Mononuclear cell (primary cell): ENCODE results near the gene KDM2A. TPM values are rescaled to one million over a fixed set of nuclear protein-coding genes. Genes with fewer than 3 reads are reported as not detected.
A peak's percentile ranks its signal among the peaks of the same experiment; 100 is the strongest.

ENCODE experiments used
- H3K27me3 ChIP-seq: 2 replicates; pipeline ENCODE4 v1.6.0; 2011; ENCODE audit warnings: low read length, control low read depth; ENCODE audit not compliant: insufficient read depth
- H3K4me1 ChIP-seq: 2 replicates; pipeline ENCODE4 v1.5.1; 2011; ENCODE audit warnings: mild to moderate bottlenecking, low read length, control low read depth; ENCODE audit not compliant: insufficient read depth
- H3K4me3 ChIP-seq: 2 replicates; pipeline ENCODE4 v1.5.1; 2011; ENCODE audit warnings: mild to moderate bottlenecking, low read length, moderate library complexity
- H3K9me3 ChIP-seq: 2 replicates; pipeline ENCODE4 v1.5.1; 2011; ENCODE audit warnings: low read depth, mild to moderate bottlenecking, control low read depth, low read length
- total RNA-seq: library from RNA; depleted of rRNA; stranded (reverse); fragments of >200 nt; gene quantifications from one replicate; pipeline ENCODE4 v1.2.3, GENCODE V29; 2012

Gene KDM2A
- total RNA-seq, 1 donor = 197 TPM

GRCh38 chr11:67290801-67291200 lies 171.7 kb downstream of the KDM2A start:
- no peaks in the 10 kb centered on the region for H3K27me3 ChIP-seq
- peaks cover 76% of the 10 kb centered on the region for H3K4me1 ChIP-seq
- no peak overlapping the region for H3K4me3 ChIP-seq
- peaks cover 4% of the 10 kb centered on the region for H3K9me3 ChIP-seq

- no peaks in the 10 kb centered on the region for H3K27me3 ChIP-seq
- no peak overlapping the region for H3K4me3 ChIP-seq
- H3K4me1 ChIP-seq = peaks cover 67% of the 10 kb centered on the region
- peaks cover 8% of the 10 kb centered on the region for H3K9me3 ChIP-seq
Observed at GRCh38 chr11:67291481-67292381, 172.7 kb downstream of the KDM2A start.

GRCh38 chr11:67292671-67293070 lies 173.6 kb downstream of the KDM2A start:
- no peak overlapping the region for H3K4me3 ChIP-seq
- peaks cover 8% of the 10 kb centered on the region for H3K9me3 ChIP-seq
- no peaks in the 10 kb centered on the region for H3K27me3 ChIP-seq
- H3K4me1 ChIP-seq = peaks cover 58% of the 10 kb centered on the region

- H3K9me3 ChIP-seq = peaks cover 8% of the 10 kb centered on the region
- H3K4me3 ChIP-seq = no peak overlapping the region
- H3K27me3 ChIP-seq = no peaks in the 10 kb centered on the region
- peaks cover 55% of the 10 kb centered on the region for H3K4me1 ChIP-seq
Observed at GRCh38 chr11:67293090-67293489, 174.0 kb downstream of the KDM2A start.

GRCh38 chr11:67295846-67296245 lies 176.8 kb downstream of the KDM2A start:
- Histone ChIP-seq H3K27me3 (no peaks in the 10 kb centered on the region), H3K4me1 (peaks cover 49% of the 10 kb centered on the region), H3K4me3 (no peak overlapping the region), H3K9me3 (peaks cover 8% of the 10 kb centered on the region)

GRCh38 chr11:67298786-67299185 lies 179.7 kb downstream of the KDM2A start:
- Histone ChIP-seq H3K4me3 (no peak overlapping the region), H3K4me1 (peaks cover 47% of the 10 kb centered on the region), H3K27me3 (no peaks in the 10 kb centered on the region), H3K9me3 (peaks cover 8% of the 10 kb centered on the region)

GRCh38 chr11:67299471-67300191 lies 180.6 kb downstream of the KDM2A start:
- Histone ChIP-seq H3K27me3 (no peaks in the 10 kb centered on the region), H3K4me1 (peaks cover 49% of the 10 kb centered on the region), H3K4me3 (no peak overlapping the region), H3K9me3 (peaks cover 8% of the 10 kb centered on the region)

GRCh38 chr11:67300256-67300755 lies 181.2 kb downstream of the KDM2A start:
- no peak overlapping the region for H3K4me3 ChIP-seq

GRCh38 chr11:67300756-67301312 lies 181.8 kb downstream of the KDM2A start:
- no peaks in the 10 kb centered on the region for H3K27me3 ChIP-seq
- no peak overlapping the region for H3K4me3 ChIP-seq
- peaks cover 4% of the 10 kb centered on the region for H3K9me3 ChIP-seq
- peaks cover 52% of the 10 kb centered on the region for H3K4me1 ChIP-seq

More at GRCh38 chr11:67300256-67300755, 181.2 kb downstream of the KDM2A start:
- no peaks in the 10 kb centered on the region for H3K27me3 ChIP-seq
- peaks cover 8% of the 10 kb centered on the region for H3K9me3 ChIP-seq
- H3K4me1 ChIP-seq = peaks cover 52% of the 10 kb centered on the region

- H3K4me3 ChIP-seq = no peak overlapping the region
- H3K4me1 ChIP-seq = peaks cover 52% of the 10 kb centered on the region
- H3K9me3 ChIP-seq = no peaks in the 10 kb centered on the region
- H3K27me3 ChIP-seq = no peaks in the 10 kb centered on the region
Observed at GRCh38 chr11:67301313-67301921, 182.4 kb downstream of the KDM2A start.

- no peak overlapping the region for H3K4me3 ChIP-seq
- H3K9me3 ChIP-seq = no peaks in the 10 kb centered on the region
- H3K4me1 ChIP-seq = peaks cover 52% of the 10 kb centered on the region
- no peaks in the 10 kb centered on the region for H3K27me3 ChIP-seq
Observed at GRCh38 chr11:67301951-67302516, 183.0 kb downstream of the KDM2A start.

GRCh38 chr11:67302571-67303131 lies 183.6 kb downstream of the KDM2A start:
- H3K4me3 ChIP-seq = peak overlapping the region; percentile 56
- H3K27me3 ChIP-seq = no peaks in the 10 kb centered on the region

GRCh38 chr11:67303132-67303834 lies 184.2 kb downstream of the KDM2A start, which contains the start of gene SSH3:
SSH3 (plus strand) TSS chr11:67303530; CDS start chr11:67303626, 96 bp downstream.
- no peaks in the 10 kb centered on the region for H3K27me3 ChIP-seq
- H3K9me3 ChIP-seq = no peaks in the 10 kb centered on the region
- peaks cover 48% of the 10 kb centered on the region for H3K4me1 ChIP-seq
- peak within 1 kb of the TSS; percentile 56 for H3K4me3 ChIP-seq

More at GRCh38 chr11:67302571-67303131, 183.6 kb downstream of the KDM2A start:
- Histone ChIP-seq H3K9me3 (no peaks in the 10 kb centered on the region), H3K4me1 (peaks cover 52% of the 10 kb centered on the region)
